Stimulated activated naive CD8-positive, alpha-beta T cell treated with anti-CD3 and anti-CD28 coated beads, Interleukin-15, amount 100 ng/mL, for 72 hours (primary cell): Measurements from ENCODE around the gene TMEM42.
A peak's percentile ranks its signal among the peaks of the same experiment; 100 is the strongest.

Experiments
- ATAC-seq: fragments of 150-1000 bp; cut with Tn5 transposase; 2 replicates; pipeline ENCODE4 v1.10.0; 2021; ENCODE audit warnings: mild to moderate bottlenecking, moderate library complexity
- DNase-seq, 2 donors: peaks; one replicate each; pipeline ENCODE4 v3.0.0; 2021 to 2022
- H3K27ac Mint-ChIP-seq, 2 donors: one replicate each; pipeline ENCODE4 v1.8.0; 2022; ENCODE audit warnings: mild to moderate bottlenecking in 2 of 2, mixed read lengths in 2 of 2, moderate library complexity in 2 of 2
- H3K27me3 Mint-ChIP-seq: one replicate; pipeline ENCODE4 v1.8.0; 2022; ENCODE audit warnings: mixed read lengths
- H3K4me1 Mint-ChIP-seq: one replicate; pipeline ENCODE4 v1.8.0; 2022; ENCODE audit warnings: mild to moderate bottlenecking, mixed read lengths
- H3K4me3 Mint-ChIP-seq, 2 donors: one replicate each; pipeline ENCODE4 v1.8.0; 2022; ENCODE audit warnings: mild to moderate bottlenecking in 2 of 2, mixed read lengths in 2 of 2, moderate library complexity in 1 of 2
- H3K9me3 Mint-ChIP-seq, 2 donors: one replicate each; pipeline ENCODE4 v1.8.0; 2022; ENCODE audit warnings: mixed read lengths in 2 of 2

The TMEM42 gene

GRCh38 chr3:44860117-44860516 lies 1.6 kb upstream of the TMEM42 start:
- Mint-ChIP-seq H3K27me3 (no peaks in the 10 kb centered on the region), H3K27ac (no peak overlapping the region), H3K4me1 (peaks cover 31% of the 10 kb centered on the region), H3K9me3 (no peaks in the 10 kb centered on the region), H3K4me3 (no peak overlapping the region)
- ATAC-seq (no peak), DNase-seq (no peak)

GRCh38 chr3:44862226-44862637 lies 520 bp downstream of the TMEM42 start:
- Mint-ChIP-seq H3K9me3 (no peaks in the 10 kb centered on the region), H3K4me1 (peaks cover 52% of the 10 kb centered on the region), H3K4me3 (peak overlapping the region; percentile 77 to 83), H3K27me3 (no peaks in the 10 kb centered on the region), H3K27ac (peak overlapping the region; percentile 92 to 93)
- ATAC-seq (peak; percentile 31), DNase-seq (no peak)

GRCh38 chr3:44865272-44866035 lies 3.7 kb downstream of the TMEM42 start:
- DNase-seq (no peak), ATAC-seq (peak; percentile 3)
- H3K9me3 Mint-ChIP-seq = peaks cover 0 to 8% of the 10 kb centered on the region in 2 donors
- no peaks in the 10 kb centered on the region for H3K27me3 Mint-ChIP-seq
- H3K4me3 Mint-ChIP-seq = peak overlapping the region in 1 of 2 donors; percentile 10
- peaks cover 54% of the 10 kb centered on the region for H3K4me1 Mint-ChIP-seq
- H3K27ac Mint-ChIP-seq = peak overlapping the region in 1 of 2 donors; percentile 34

DNA sequence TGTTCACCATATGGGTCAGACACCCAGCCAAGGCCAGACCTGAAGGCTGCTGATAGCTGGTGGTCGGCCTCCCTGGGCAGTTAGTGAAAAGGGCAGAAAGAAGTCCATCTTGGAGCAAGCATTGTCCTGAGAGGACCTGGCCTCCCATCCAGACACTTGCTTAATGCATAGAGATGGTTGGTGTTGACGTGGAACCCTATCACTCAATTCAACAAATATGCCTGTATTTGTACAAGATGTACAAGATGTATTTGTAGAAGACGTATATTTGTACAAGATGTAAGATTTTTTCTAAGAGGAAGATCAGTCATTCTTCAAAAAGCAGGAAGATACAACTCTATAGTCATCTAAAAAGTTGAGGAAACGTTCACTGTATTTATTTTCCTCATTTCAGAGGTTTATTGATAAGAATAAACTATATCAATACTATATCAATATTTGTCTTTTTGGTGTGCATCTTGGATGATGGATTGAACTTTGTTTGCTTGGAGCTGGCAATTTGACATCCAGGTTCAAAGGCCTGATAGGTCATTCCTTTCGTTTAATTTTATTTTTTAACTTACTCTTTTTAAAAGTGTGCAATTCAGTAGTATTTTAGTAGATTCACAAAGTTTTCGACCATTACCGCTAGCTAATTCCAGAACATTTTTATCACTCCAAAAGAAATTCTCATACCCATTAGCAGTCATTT lies 5.9 kb downstream of the TMEM42 start:
- no peak for ATAC-seq
- no peak overlapping the region for H3K4me3 Mint-ChIP-seq
- no peak overlapping the region for H3K27ac Mint-ChIP-seq
- H3K27me3 Mint-ChIP-seq = no peaks in the 10 kb centered on the region
- peaks cover 47% of the 10 kb centered on the region for H3K4me1 Mint-ChIP-seq
- peaks cover 0 to 8% of the 10 kb centered on the region in 2 donors for H3K9me3 Mint-ChIP-seq
- no peak for DNase-seq

- Mint-ChIP-seq H3K4me3 (no peak overlapping the region), H3K4me1 (peaks cover 20% of the 10 kb centered on the region), H3K27ac (no peak overlapping the region), H3K9me3 (peaks cover 0 to 8% of the 10 kb centered on the region in 2 donors), H3K27me3 (no peaks in the 10 kb centered on the region)
- DNase-seq = no peak
- ATAC-seq = no peak
Measured at GRCh38 chr3:44870375-44871061, 8.8 kb downstream of the TMEM42 start.

DNA sequence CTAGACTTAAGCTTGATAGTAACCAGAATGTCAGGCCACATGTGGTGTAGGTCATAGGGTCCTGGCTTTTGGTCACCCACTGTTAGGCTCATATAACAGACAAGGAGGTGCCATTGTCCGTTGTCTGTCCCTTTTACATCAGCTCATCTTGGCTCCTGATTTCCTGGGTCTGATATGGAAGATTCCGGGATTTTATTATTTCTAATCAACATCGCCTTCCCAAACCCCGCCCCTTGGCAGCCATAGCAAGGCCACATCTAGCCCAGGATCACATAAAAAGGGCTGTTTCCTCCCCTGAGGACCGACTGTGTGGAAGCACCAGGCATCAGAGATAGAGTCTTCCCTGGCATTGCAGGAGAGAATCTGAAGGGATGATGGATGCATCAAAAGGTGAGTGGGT lies 12.6 kb downstream of the TMEM42 start, which contains the start of gene TGM4:
Gene TGM4, plus strand, starts transcription at position 301 of the 400 bp plus-strand sequence. Its CDS starts 71 bp downstream, at position 372.
- DNase-seq = no peak
- no peak within 1 kb of the TSS for H3K27ac Mint-ChIP-seq
- no peaks in the 10 kb centered on the region for H3K27me3 Mint-ChIP-seq
- no peak for ATAC-seq
- H3K9me3 Mint-ChIP-seq = no peaks in the 10 kb centered on the region
- H3K4me1 Mint-ChIP-seq = no peaks in the 10 kb centered on the region
- H3K4me3 Mint-ChIP-seq = no peak within 1 kb of the TSS

DNA sequence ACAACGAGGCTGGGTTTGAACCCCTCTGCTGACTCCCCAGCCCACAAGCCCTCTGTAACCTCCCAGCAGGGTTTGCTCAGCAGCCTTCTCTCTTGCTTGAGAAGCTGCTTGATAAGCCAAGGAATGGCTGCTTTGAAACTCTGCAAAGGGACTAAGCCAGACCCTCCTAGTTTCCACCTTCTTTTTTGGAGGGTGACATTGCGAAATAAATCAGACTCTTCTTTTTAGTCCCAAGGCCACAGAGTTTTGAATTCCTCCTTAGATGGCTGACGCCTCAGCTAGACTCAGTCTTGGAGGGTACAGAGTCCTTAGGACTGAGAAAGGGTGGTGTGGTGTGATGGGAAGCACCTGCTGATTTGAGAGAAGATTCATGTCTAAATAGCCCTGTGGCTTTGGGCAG lies 13.9 kb downstream of the TMEM42 start:
- no peaks in the 10 kb centered on the region for H3K9me3 Mint-ChIP-seq
- no peak for DNase-seq
- ATAC-seq = no peak
- H3K4me3 Mint-ChIP-seq = no peak overlapping the region
- H3K27ac Mint-ChIP-seq = peak overlapping the region in 1 of 2 donors; percentile 48
- H3K27me3 Mint-ChIP-seq = no peaks in the 10 kb centered on the region
- H3K4me1 Mint-ChIP-seq = no peaks in the 10 kb centered on the region

- H3K27ac Mint-ChIP-seq = no peak overlapping the region
- DNase-seq (no peak), ATAC-seq (no peak)
- no peaks in the 10 kb centered on the region for H3K9me3 Mint-ChIP-seq
- peaks cover 2% of the 10 kb centered on the region for H3K27me3 Mint-ChIP-seq
- H3K4me3 Mint-ChIP-seq = no peak overlapping the region
- no peaks in the 10 kb centered on the region for H3K4me1 Mint-ChIP-seq
Measured at GRCh38 chr3:44877333-44877732, 15.6 kb downstream of the TMEM42 start.

DNA sequence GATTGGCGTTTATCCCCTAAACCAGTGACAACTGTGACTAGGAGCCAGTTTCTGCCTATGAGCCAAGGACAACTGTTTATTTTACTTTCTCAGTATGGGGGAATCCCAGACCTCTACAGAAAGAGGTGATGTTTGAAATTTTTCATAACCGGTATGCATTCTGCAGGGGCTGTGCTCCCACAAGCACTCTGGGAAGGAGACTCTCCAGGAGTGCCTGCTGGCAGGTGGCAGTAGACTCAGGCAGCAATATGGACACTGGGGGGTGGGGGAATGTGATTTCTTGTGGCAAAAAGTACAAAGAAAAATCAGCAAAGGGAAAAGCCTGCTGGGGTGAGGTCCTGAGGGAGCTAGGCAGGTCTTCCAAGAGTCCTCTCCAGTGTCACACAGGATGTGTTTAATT lies 18.6 kb downstream of the TMEM42 start:
- no peaks in the 10 kb centered on the region for H3K4me1 Mint-ChIP-seq
- DNase-seq (no peak), ATAC-seq (no peak)
- H3K27ac Mint-ChIP-seq = no peak overlapping the region
- H3K9me3 Mint-ChIP-seq = no peaks in the 10 kb centered on the region
- H3K4me3 Mint-ChIP-seq = no peak overlapping the region
- H3K27me3 Mint-ChIP-seq = peaks cover 7% of the 10 kb centered on the region

DNA sequence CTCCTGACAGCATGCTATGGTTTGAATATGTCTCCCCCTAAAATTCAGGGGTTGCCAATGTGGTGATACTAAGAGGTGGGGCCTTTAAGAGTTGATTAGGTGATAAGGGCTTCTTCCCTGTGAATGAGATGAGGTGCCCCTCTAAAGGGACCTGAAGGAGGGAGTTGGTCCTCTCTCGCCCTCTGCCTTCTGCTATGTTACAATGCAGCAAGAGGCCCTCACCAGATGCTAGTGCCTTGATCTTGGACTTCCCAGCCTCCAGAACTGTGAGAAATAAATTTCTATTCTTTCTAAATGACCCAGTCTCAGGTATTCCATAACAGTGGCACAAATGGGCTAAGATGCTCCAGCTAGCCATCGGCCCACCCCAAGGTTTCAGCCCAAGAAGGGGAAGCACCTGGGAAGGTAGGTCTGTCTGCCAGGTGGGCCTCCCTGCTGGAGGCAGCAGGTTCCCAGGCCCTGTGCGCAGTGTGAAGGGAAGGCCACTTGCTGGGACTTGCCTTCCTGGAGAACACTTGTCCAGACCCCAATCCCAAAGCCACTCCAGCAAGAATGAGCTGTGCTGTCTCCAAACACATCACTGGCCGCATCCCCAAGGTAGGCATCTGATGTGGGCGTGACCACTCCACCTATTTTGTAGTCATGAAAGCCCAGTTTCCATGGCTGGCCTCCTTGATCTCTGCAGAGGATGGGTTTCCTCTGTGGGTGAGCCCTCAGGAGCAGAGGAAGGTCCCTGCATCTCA lies 21.7 kb downstream of the TMEM42 start:
- Mint-ChIP-seq H3K9me3 (no peaks in the 10 kb centered on the region), H3K4me1 (no peaks in the 10 kb centered on the region), H3K27ac (no peak overlapping the region), H3K4me3 (no peak overlapping the region), H3K27me3 (peaks cover 20% of the 10 kb centered on the region)
- ATAC-seq (no peak), DNase-seq (no peak)

- ATAC-seq = no peak
- no peak for DNase-seq
- no peak overlapping the region for H3K4me3 Mint-ChIP-seq
- no peaks in the 10 kb centered on the region for H3K4me1 Mint-ChIP-seq
- H3K9me3 Mint-ChIP-seq = no peaks in the 10 kb centered on the region
- H3K27me3 Mint-ChIP-seq = peaks cover 20% of the 10 kb centered on the region
- H3K27ac Mint-ChIP-seq = no peak overlapping the region
Measured at GRCh38 chr3:44883999-44884431, 22.3 kb downstream of the TMEM42 start.

- H3K27me3 Mint-ChIP-seq = peaks cover 20% of the 10 kb centered on the region
- DNase-seq (no peak), ATAC-seq (no peak)
- H3K9me3 Mint-ChIP-seq = no peaks in the 10 kb centered on the region
- H3K4me1 Mint-ChIP-seq = no peaks in the 10 kb centered on the region
- no peak overlapping the region for H3K27ac Mint-ChIP-seq
- H3K4me3 Mint-ChIP-seq = no peak overlapping the region
Measured at GRCh38 chr3:44885618-44886017, 23.9 kb downstream of the TMEM42 start.

GRCh38 chr3:44886561-44886960 lies 24.8 kb downstream of the TMEM42 start:
- no peak overlapping the region for H3K4me3 Mint-ChIP-seq
- H3K4me1 Mint-ChIP-seq = no peaks in the 10 kb centered on the region
- H3K27ac Mint-ChIP-seq = no peak overlapping the region
- no peaks in the 10 kb centered on the region for H3K9me3 Mint-ChIP-seq
- DNase-seq (no peak), ATAC-seq (no peak)
- H3K27me3 Mint-ChIP-seq = peaks cover 20% of the 10 kb centered on the region

DNA sequence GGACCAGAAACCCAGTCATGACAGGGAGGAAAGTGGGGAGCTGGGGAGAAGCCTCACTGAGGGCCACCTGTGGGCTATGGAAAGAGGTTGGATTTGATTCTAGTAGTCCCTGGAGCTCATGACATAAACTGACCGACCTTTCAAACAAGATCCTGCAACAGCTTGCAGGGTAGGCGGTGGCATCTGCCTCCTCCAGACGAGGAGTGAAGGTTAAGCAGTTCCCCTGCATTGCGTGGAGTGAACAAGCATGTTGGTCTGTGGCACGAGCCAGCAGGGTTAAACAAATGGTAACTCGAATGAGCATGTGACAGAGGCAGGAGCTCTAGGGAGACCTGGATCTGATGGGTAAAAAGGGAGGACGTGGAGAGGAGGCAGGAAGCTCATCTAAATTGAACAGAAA lies 25.4 kb downstream of the TMEM42 start:
- DNase-seq = no peak
- ATAC-seq = no peak
- Mint-ChIP-seq H3K4me3 (no peak overlapping the region), H3K4me1 (no peaks in the 10 kb centered on the region), H3K27me3 (peaks cover 20% of the 10 kb centered on the region), H3K9me3 (no peaks in the 10 kb centered on the region), H3K27ac (no peak overlapping the region)

DNA sequence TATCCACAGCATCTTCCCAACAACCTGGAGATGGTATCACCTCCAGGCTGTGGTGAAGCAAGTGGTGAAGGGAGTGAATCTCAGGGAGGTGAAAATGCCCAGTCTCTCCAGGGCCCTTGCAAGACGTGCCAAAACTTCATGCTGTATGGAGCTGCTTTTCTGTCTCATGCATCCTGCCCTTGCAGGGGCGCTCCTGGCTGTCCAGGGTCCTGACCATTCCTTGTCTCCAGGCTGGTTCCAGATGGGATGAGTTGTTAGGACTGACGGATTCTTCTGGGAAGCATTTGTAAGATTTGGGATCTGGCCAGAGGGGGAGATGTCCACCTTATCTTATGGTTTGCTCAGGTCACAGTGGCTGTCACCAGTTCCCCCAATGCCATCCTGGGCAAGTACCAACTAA lies 28.5 kb downstream of the TMEM42 start:
- ATAC-seq (no peak), DNase-seq (no peak)
- no peak overlapping the region for H3K4me3 Mint-ChIP-seq
- peaks cover 13% of the 10 kb centered on the region for H3K27me3 Mint-ChIP-seq
- H3K4me1 Mint-ChIP-seq = no peaks in the 10 kb centered on the region
- H3K27ac Mint-ChIP-seq = no peak overlapping the region
- H3K9me3 Mint-ChIP-seq = no peaks in the 10 kb centered on the region
